ENCODE measurements around the gene DIRAS2. TPM values are rescaled to one million over a fixed set of nuclear protein-coding genes. Genes with fewer than 3 reads are reported as not detected.

Gene DIRAS2
- total and polyA plus RNA-seq, 8 donors, result 0.10 to 1.1 (median 0.44) TPM; not detected in 3

GRCh38 chr9:90641884-90642487 is 638 bp downstream of the DIRAS2 start:
- H3K4me3 ChIP-seq, result peak overlapping the region; percentile 25 to 50 (median 48)
- peak in 1 of 2 donors; percentile 12 for DNase-seq
- no peaks in the 10 kb centered on the region for H3K36me3 ChIP-seq
- peaks cover 0 to 18% (median 12%) of the 10 kb centered on the region in 4 donors for H3K4me1 ChIP-seq
- peaks cover 0 to 60% (median 13%) of the 10 kb centered on the region in 3 donors for H3K27me3 ChIP-seq
- no peak overlapping the region for H3K27ac ChIP-seq
- no peak for TF ChIP-seq POLR2AphosphoS5 (IDR thresholded peaks at IDR 0.05)
- TF ChIP-seq CTCF (IDR thresholded peaks at IDR 0.05), result no peak
- no peak for TF ChIP-seq EP300 (IDR thresholded peaks at IDR 0.05)
- no peak for TF ChIP-seq POLR2A (IDR thresholded peaks at IDR 0.05)
- WGBS, 5 donors, result 9 to 22% (median 12%) methylated on average over 10 of the region's 10 CpGs
- H3K9me3 ChIP-seq, result no peaks in the 10 kb centered on the region
- intact Hi-C loops (cut with DNase I; ENCODE audit: low total_unique reads), result no loop called here

- WGBS, 5 donors, result 54 to 71% (median 57%) methylated on average over 2 of the region's 2 CpGs
- DNase-seq, result no peak
- TF ChIP-seq POLR2A (IDR thresholded peaks at IDR 0.05) (no peak), CTCF (IDR thresholded peaks at IDR 0.05) (no peak), EP300 (IDR thresholded peaks at IDR 0.05) (no peak), POLR2AphosphoS5 (IDR thresholded peaks at IDR 0.05) (no peak)
- intact Hi-C loops (cut with DNase I; ENCODE audit: low total_unique reads), result no loop called here
- peaks cover 0 to 53% (median 13%) of the 10 kb centered on the region in 3 donors for H3K27me3 ChIP-seq
- peaks cover 0 to 18% (median 12%) of the 10 kb centered on the region in 4 donors for H3K4me1 ChIP-seq
- no peaks in the 10 kb centered on the region for H3K36me3 ChIP-seq
- no peak overlapping the region for H3K4me3 ChIP-seq
- H3K27ac ChIP-seq, result no peak overlapping the region
- no peaks in the 10 kb centered on the region for H3K9me3 ChIP-seq
Observed at GRCh38 chr9:90641086-90641485, 1.5 kb downstream of the DIRAS2 start.

- Histone ChIP-seq H3K27me3 (peaks cover 0 to 46% (median 13%) of the 10 kb centered on the region in 3 donors), H3K36me3 (no peaks in the 10 kb centered on the region), H3K4me3 (no peak overlapping the region), H3K9me3 (no peaks in the 10 kb centered on the region), H3K4me1 (peaks cover 0 to 18% (median 12%) of the 10 kb centered on the region in 4 donors), H3K27ac (no peak overlapping the region)
- intact Hi-C loops (cut with DNase I; ENCODE audit: low total_unique reads), result no loop called here
- TF ChIP-seq POLR2A (IDR thresholded peaks at IDR 0.05), result no peak
- TF ChIP-seq POLR2AphosphoS5 (IDR thresholded peaks at IDR 0.05), result no peak
- no peak for TF ChIP-seq CTCF (IDR thresholded peaks at IDR 0.05)
- TF ChIP-seq EP300 (IDR thresholded peaks at IDR 0.05), result no peak
- no peak for DNase-seq
- 68 to 80% (median 75%) methylated on average over 2 of the region's 2 CpGs for WGBS, 5 donors
Observed at GRCh38 chr9:90640361-90640760, 2.3 kb downstream of the DIRAS2 start.

- Histone ChIP-seq H3K36me3 (no peaks in the 10 kb centered on the region), H3K27ac (no peak overlapping the region), H3K9me3 (no peaks in the 10 kb centered on the region), H3K27me3 (peaks cover 0 to 20% (median 7%) of the 10 kb centered on the region in 3 donors), H3K4me1 (peaks cover 0 to 9% (median 5%) of the 10 kb centered on the region in 4 donors), H3K4me3 (no peak overlapping the region)
- no peak for DNase-seq
- intact Hi-C loops (cut with DNase I; ENCODE audit: low total_unique reads), result no loop called here
- TF ChIP-seq POLR2A (IDR thresholded peaks at IDR 0.05) (no peak), EP300 (IDR thresholded peaks at IDR 0.05) (no peak), POLR2AphosphoS5 (IDR thresholded peaks at IDR 0.05) (no peak), CTCF (IDR thresholded peaks at IDR 0.05) (no peak)
- 88 to 94% (median 92%) methylated on average over 7 of the region's 7 CpGs for WGBS, 5 donors
Observed at GRCh38 chr9:90637626-90638025, 5.0 kb downstream of the DIRAS2 start.

Measured in stomach (tissue), 9 donors.